Measurements from ENCODE around the gene GOLGA2.

DNA sequence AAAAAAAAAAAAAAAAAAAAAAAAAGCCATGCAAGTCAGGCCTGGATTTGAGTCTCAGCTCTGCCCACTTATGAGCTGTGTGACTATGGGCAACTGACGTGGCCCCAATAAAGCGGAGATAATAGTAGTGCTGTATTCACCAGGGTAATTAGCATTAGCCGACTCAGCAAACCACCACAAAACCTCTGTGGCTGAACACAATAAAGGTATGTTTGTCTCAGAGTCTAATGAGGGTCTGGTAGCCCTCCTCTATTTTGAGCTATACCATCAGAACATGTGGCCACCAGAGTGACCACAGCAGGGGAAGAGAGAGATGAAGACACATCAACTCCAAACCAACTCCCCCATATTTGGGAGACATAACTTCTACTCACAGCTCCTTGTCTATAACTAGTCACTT is 16.2 kb upstream of the GOLGA2 start:
- no peak for TF ChIP-seq GATA2 (IDR thresholded peaks at IDR 0.05; ENCODE audit: low read depth, low read length)
- no peak for TF ChIP-seq GATA3 (IDR thresholded peaks at IDR 0.05; ENCODE audit: low read depth, low read length)
